ENCODE measurements around the gene KDM2B.

GRCh38 chr12:121600702-121601336, 20.0 kb upstream of the KDM2B start:
- TF ChIP-seq CTCF (IDR thresholded peaks at IDR 0.05; ENCODE audit: low read depth, low read length, poor library complexity, severe bottlenecking) (no peak), EZH2phosphoT487 (IDR thresholded peaks at IDR 0.05; ENCODE audit: borderline replicate concordance, low read length) (no peak)

All from DOHH2 (cell line).